ENCODE data around the gene ODF2. TPM values are rescaled to one million over a fixed set of nuclear protein-coding genes. Genes with fewer than 3 reads are reported as not detected.

Gene ODF2
- total RNA-seq, 1 donor from 2014 or later, result 40.5 TPM

DNA sequence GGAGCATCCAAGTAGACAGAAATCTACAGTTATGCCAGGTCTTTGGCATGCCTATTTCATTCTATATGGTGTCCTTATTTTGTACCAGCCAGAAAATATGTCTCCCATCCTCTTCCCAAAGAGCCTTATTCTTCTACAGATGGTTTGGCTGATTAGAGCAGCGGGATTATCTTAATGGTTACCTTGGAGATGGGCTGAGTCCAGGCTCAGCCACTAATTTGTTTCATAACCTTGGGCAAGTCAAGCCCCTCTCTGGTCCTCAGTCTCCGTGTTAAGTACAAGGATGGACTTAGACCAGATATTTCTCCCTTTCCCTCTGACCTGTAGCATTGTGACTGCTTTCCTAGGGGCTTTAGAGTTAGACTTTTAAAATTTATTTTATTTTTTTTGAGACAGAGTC is 37.6 kb downstream of the ODF2 start:
- no peak for DNase-seq (ENCODE audit: extremely low spot score, unreplicated experiment)
- TF ChIP-seq, protein P1, sequence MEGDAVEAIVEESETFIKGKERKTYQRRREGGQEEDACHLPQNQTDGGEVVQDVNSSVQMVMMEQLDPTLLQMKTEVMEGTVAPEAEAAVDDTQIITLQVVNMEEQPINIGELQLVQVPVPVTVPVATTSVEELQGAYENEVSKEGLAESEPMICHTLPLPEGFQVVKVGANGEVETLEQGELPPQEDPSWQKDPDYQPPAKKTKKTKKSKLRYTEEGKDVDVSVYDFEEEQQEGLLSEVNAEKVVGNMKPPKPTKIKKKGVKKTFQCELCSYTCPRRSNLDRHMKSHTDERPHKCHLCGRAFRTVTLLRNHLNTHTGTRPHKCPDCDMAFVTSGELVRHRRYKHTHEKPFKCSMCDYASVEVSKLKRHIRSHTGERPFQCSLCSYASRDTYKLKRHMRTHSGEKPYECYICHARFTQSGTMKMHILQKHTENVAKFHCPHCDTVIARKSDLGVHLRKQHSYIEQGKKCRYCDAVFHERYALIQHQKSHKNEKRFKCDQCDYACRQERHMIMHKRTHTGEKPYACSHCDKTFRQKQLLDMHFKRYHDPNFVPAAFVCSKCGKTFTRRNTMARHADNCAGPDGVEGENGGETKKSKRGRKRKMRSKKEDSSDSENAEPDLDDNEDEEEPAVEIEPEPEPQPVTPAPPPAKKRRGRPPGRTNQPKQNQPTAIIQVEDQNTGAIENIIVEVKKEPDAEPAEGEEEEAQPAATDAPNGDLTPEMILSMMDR (IDR thresholded peaks at IDR 0.05), result no peak
- Mint-ChIP-seq H3K36me3 (ENCODE audit: unreplicated experiment) (peaks cover 23% of the 10 kb centered on the region), H3K4me3 (ENCODE audit: unreplicated experiment) (no peak overlapping the region), H3K27me3 (ENCODE audit: unreplicated experiment) (no peaks in the 10 kb centered on the region), H3K4me1 (ENCODE audit: unreplicated experiment) (peaks cover 12% of the 10 kb centered on the region), H3K27ac (ENCODE audit: unreplicated experiment) (no peak overlapping the region), H3K9me3 (ENCODE audit: unreplicated experiment) (no peaks in the 10 kb centered on the region)

DNA sequence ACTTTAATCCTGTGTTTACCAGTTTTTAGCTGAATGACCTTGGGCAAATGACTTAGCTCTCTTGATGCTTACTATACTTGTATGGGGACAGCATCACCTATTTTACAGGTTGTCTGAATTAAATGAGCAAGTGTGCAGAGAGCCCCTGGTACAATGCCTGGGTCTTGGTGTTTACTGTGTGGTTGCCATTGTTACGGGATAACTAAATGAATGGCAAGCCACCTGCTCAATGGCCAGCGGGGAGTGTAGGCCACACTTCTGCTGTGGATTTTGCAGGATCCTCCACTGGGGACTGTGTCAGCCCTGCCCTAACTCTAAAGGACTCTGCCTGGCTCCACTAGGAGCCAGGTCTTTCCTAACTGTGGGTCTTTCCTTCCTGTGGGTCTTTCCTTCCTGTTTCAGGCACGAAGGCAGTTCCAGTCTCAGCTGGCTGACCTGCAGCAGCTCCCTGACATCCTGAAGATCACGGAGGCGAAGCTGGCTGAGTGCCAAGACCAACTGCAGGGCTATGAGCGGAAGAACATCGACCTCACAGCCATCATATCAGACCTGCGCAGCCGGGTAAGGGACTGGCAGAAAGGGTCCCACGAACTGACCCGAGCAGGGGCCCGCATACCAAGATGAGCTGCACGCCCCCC is 38.4 kb downstream of the ODF2 start:
- H3K27ac Mint-ChIP-seq (ENCODE audit: unreplicated experiment), result peak overlapping the region; percentile 52

DNA sequence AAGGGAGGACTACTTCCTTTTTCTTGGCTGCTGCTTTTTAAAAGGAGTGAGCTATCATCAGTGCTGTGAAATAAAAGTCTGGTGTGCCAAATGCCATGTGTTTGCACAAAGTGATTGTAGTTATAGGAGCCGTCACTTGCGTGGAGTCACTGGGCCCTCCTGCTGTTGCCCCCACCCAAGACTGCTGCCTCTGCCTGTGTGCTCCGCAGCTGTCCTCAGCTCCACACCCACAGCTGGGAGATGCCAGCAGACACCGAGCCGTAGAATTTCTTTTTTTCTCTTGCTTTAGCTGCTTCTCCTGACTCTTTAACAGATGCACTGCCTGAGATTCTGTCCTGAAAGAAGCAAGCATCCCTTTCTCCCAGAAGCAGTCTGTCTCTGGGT is 38.9 kb downstream of the ODF2 start:
- Mint-ChIP-seq H3K4me3 (ENCODE audit: unreplicated experiment) (no peak overlapping the region), H3K9me3 (ENCODE audit: unreplicated experiment) (no peaks in the 10 kb centered on the region), H3K36me3 (ENCODE audit: unreplicated experiment) (peaks cover 21% of the 10 kb centered on the region), H3K27me3 (ENCODE audit: unreplicated experiment) (no peaks in the 10 kb centered on the region), H3K4me1 (ENCODE audit: unreplicated experiment) (peaks cover 12% of the 10 kb centered on the region), H3K27ac (ENCODE audit: unreplicated experiment) (peak overlapping the region; percentile 52)
- TF ChIP-seq, protein P1 (IDR thresholded peaks at IDR 0.05), result no peak
- DNase-seq (ENCODE audit: extremely low spot score, unreplicated experiment), result no peak

More for the DNA sequence above, 38.4 kb downstream of the ODF2 start:
- H3K4me1 Mint-ChIP-seq (ENCODE audit: unreplicated experiment), result peaks cover 12% of the 10 kb centered on the region
- TF ChIP-seq, protein P1 (IDR thresholded peaks at IDR 0.05), result no peak
- peaks cover 22% of the 10 kb centered on the region for H3K36me3 Mint-ChIP-seq (ENCODE audit: unreplicated experiment)
- DNase-seq (ENCODE audit: extremely low spot score, unreplicated experiment), result no peak
- no peaks in the 10 kb centered on the region for H3K27me3 Mint-ChIP-seq (ENCODE audit: unreplicated experiment)
- no peak overlapping the region for H3K4me3 Mint-ChIP-seq (ENCODE audit: unreplicated experiment)
- no peaks in the 10 kb centered on the region for H3K9me3 Mint-ChIP-seq (ENCODE audit: unreplicated experiment)

DNA sequence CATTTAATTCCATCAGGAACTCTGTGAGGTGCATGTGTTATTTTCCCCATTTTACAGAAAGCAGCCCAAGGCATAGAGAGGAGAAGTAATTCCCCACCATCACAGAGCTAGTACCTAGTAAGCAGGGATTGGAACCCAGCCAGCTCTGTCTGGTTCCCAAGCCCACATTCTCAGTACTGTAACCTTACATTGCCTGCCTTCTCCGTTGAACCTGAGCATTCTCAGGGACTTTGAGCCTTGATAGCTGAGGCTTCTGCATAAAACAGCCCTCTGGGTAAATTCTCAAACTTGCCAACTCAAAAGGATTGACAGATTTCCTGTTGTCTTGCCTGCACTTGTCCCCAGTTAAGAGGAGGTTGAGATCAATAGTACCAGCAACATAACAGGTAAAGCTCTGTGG is 39.5 kb downstream of the ODF2 start:
- Mint-ChIP-seq H3K27me3 (ENCODE audit: unreplicated experiment) (no peaks in the 10 kb centered on the region), H3K9me3 (ENCODE audit: unreplicated experiment) (no peaks in the 10 kb centered on the region), H3K27ac (ENCODE audit: unreplicated experiment) (no peak overlapping the region), H3K36me3 (ENCODE audit: unreplicated experiment) (peaks cover 26% of the 10 kb centered on the region), H3K4me1 (ENCODE audit: unreplicated experiment) (peaks cover 12% of the 10 kb centered on the region), H3K4me3 (ENCODE audit: unreplicated experiment) (no peak overlapping the region)
- TF ChIP-seq, protein P1 (IDR thresholded peaks at IDR 0.05), result no peak
- DNase-seq (ENCODE audit: extremely low spot score, unreplicated experiment), result no peak

DNA sequence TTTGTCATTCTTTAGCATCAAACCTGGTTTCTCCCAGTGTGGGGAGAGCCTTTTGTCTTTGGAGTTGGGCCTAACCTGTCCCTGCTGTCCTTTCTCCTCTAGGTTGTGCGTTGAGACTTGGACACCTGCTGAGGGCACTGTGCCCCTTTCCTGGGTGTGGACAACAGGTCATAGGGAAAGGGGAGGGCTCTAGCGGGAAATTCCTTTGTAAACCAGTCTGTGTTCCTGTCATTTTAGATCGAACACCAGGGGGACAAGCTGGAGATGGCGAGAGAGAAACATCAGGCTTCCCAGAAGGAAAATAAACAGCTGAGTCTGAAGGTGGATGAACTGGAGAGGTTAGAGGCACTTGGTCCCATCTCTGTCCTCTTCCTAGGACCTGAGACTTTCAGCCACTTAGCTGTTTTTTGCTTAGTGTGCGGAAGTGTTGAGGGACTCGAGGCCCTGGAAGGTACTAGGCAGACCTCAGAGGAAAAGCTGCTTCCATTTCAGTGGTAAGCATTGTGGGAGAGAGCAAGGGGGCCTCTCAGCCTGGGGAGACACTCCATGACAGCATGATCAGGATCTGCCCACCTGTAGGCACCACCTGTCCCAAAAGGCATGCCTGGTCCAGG is 40.1 kb downstream of the ODF2 start:
- Mint-ChIP-seq H3K9me3 (ENCODE audit: unreplicated experiment) (no peaks in the 10 kb centered on the region), H3K27ac (ENCODE audit: unreplicated experiment) (peak overlapping the region; percentile 11), H3K4me3 (ENCODE audit: unreplicated experiment) (no peak overlapping the region), H3K4me1 (ENCODE audit: unreplicated experiment) (peaks cover 16% of the 10 kb centered on the region), H3K36me3 (ENCODE audit: unreplicated experiment) (peaks cover 26% of the 10 kb centered on the region), H3K27me3 (ENCODE audit: unreplicated experiment) (no peaks in the 10 kb centered on the region)
- TF ChIP-seq, protein P1 (IDR thresholded peaks at IDR 0.05), result no peak
- no peak for DNase-seq (ENCODE audit: extremely low spot score, unreplicated experiment)
